ENCODE results near the gene TMEM204.

Gene TMEM204

GRCh38 chr16:1543085-1543896 is 9.8 kb downstream of the TMEM204 start:
- no peak for TF ChIP-seq CTCF (IDR thresholded peaks at IDR 0.05; ENCODE audit: borderline replicate concordance, control extremely low read depth, extremely low read depth, insufficient read depth, missing control alignments)
- DNase-seq (ENCODE audit: low spot score) = peak; percentile 77
- in situ Hi-C loops (cut with MboI; ENCODE audit: low sequenced_read_pairs, unreplicated experiment) = no loop called here

GRCh38 chr16:1545044-1546040 is 11.9 kb downstream of the TMEM204 start:
- TF ChIP-seq CTCF (IDR thresholded peaks at IDR 0.05; ENCODE audit: borderline replicate concordance, control extremely low read depth, extremely low read depth, insufficient read depth, missing control alignments) = no peak
- no peak for DNase-seq (ENCODE audit: low spot score)
- in situ Hi-C loops (cut with MboI; ENCODE audit: low sequenced_read_pairs, unreplicated experiment) = no loop called here

- no peak for TF ChIP-seq CTCF (IDR thresholded peaks at IDR 0.05; ENCODE audit: borderline replicate concordance, control extremely low read depth, extremely low read depth, insufficient read depth, missing control alignments)
- in situ Hi-C loops (cut with MboI; ENCODE audit: low sequenced_read_pairs, unreplicated experiment) = no loop called here
- no peak for DNase-seq (ENCODE audit: low spot score)
Measured at GRCh38 chr16:1546430-1546829, 13.0 kb downstream of the TMEM204 start.

- in situ Hi-C loops (cut with MboI; ENCODE audit: low sequenced_read_pairs, unreplicated experiment) = no loop called here
- DNase-seq (ENCODE audit: low spot score) = no peak
- no peak for TF ChIP-seq CTCF (IDR thresholded peaks at IDR 0.05; ENCODE audit: borderline replicate concordance, control extremely low read depth, extremely low read depth, insufficient read depth, missing control alignments)
Measured at GRCh38 chr16:1548233-1548632, 14.8 kb downstream of the TMEM204 start.

- no peak for TF ChIP-seq CTCF (IDR thresholded peaks at IDR 0.05; ENCODE audit: borderline replicate concordance, control extremely low read depth, extremely low read depth, insufficient read depth, missing control alignments)
- no peak for DNase-seq (ENCODE audit: low spot score)
- in situ Hi-C loops (cut with MboI; ENCODE audit: low sequenced_read_pairs, unreplicated experiment) = no loop called here
Measured at GRCh38 chr16:1548727-1549126, 15.3 kb downstream of the TMEM204 start.

- in situ Hi-C loops (cut with MboI; ENCODE audit: low sequenced_read_pairs, unreplicated experiment) = no loop called here
- DNase-seq (ENCODE audit: low spot score) = no peak
Measured at GRCh38 chr16:1550069-1550468, 16.6 kb downstream of the TMEM204 start.

More at GRCh38 chr16:1550069-1550468, 16.6 kb downstream of the TMEM204 start:
- TF ChIP-seq CTCF (IDR thresholded peaks at IDR 0.05; ENCODE audit: borderline replicate concordance, control extremely low read depth, extremely low read depth, insufficient read depth, missing control alignments) = no peak
